Cardiac fibroblast (primary cell): ENCODE results near the gene TCF12.

Source experiments
- DNase-seq, 2 donors: peaks; one replicate each; pipeline versions ENCODE4 v3.0.0 to v3.0.0-alpha.2; 2010; ENCODE audit warnings: low read depth in 2 of 2
- H3K4me3 ChIP-seq, 2 donors: replicated peaks in 1 of 2; 1 replicate in 1 of 2; 2 replicates in 1 of 2; pipeline ENCODE4 v1.5.1; 2011; ENCODE audit warnings: low read depth in 2 of 2, low read length in 2 of 2, mild to moderate bottlenecking in 2 of 2, moderate library complexity in 1 of 2
- CTCF ChIP-seq: IDR thresholded peaks from one replicate; pipeline ENCODE4 v1.5.1; 2011; ENCODE audit warnings: low read depth, mild to moderate bottlenecking, low read length, inconsistent platforms

The TCF12 gene

GRCh38 chr15:57332326-57332725 lies 413.9 kb downstream of the TCF12 start:
- DNase-seq: no peak
- TF ChIP-seq CTCF: no peak
- no peak overlapping the region for H3K4me3 ChIP-seq

- no peak overlapping the region for H3K4me3 ChIP-seq
- no peak for TF ChIP-seq CTCF
- peak; percentile 25 to 56 for DNase-seq
These were observed 415.0 kb downstream of the TCF12 start for GRCh38 chr15:57333487-57333886.

GRCh38 chr15:57334257-57334656 lies 415.8 kb downstream of the TCF12 start:
- TF ChIP-seq CTCF: no peak
- peak; percentile 38 to 54 for DNase-seq
- H3K4me3 ChIP-seq: no peak overlapping the region

GRCh38 chr15:57335293-57335715 lies 416.9 kb downstream of the TCF12 start:
- H3K4me3 ChIP-seq: no peak overlapping the region
- DNase-seq: no peak
- TF ChIP-seq CTCF: no peak

GRCh38 chr15:57335719-57336118 lies 417.3 kb downstream of the TCF12 start:
- TF ChIP-seq CTCF: no peak
- peak in 1 of 2 donors; percentile 16 for DNase-seq
- H3K4me3 ChIP-seq: no peak overlapping the region

- TF ChIP-seq CTCF: peak; percentile 64
- H3K4me3 ChIP-seq: no peak overlapping the region
- peak; percentile 70 to 75 for DNase-seq
These were observed 419.5 kb downstream of the TCF12 start for GRCh38 chr15:57337868-57338411.

GRCh38 chr15:57339321-57339720 lies 420.9 kb downstream of the TCF12 start:
- no peak for DNase-seq
- no peak overlapping the region for H3K4me3 ChIP-seq
- TF ChIP-seq CTCF: no peak
